Body of pancreas (tissue), 4 donors: Measurements from ENCODE around the gene ARAP1. TPM values are rescaled to one million over a fixed set of nuclear protein-coding genes. Genes with fewer than 3 reads are reported as not detected.

Experiments used
- ATAC-seq: fragments of 150-250 bp; one replicate; pipeline ENCODE4 v1.9.1; 2016
- DNase-seq, 4 donors: peaks; one replicate each; pipeline ENCODE4 v3.0.0-alpha.2; 2019
- H3K27ac ChIP-seq, 4 donors: fragments of 200-600 bp; sonication (generic); 1 replicate in 3 of 4; 2 replicates in 1 of 4; pipeline versions ENCODE4 v1.5.1 to v1.6.1; 2016 to 2019; ENCODE audit warnings: mild to moderate bottlenecking in 1 of 4, mixed read lengths in 1 of 4, moderate library complexity in 1 of 4
- H3K27me3 ChIP-seq, 2 donors: fragments of 200-600 bp; sonication (generic); one replicate each; pipeline ENCODE4 v1.6.0; 2016; ENCODE audit warnings: mild to moderate bottlenecking in 1 of 2
- H3K36me3 ChIP-seq, 2 donors: fragments of 200-600 bp; sonication (generic); replicated peaks in 1 of 2; 2 replicates each; pipeline ENCODE4 v1.5.1; 2016; ENCODE audit warnings: low read depth in 2 of 2; ENCODE audit not compliant: insufficient read depth in 1 of 2
- H3K4me1 ChIP-seq: fragments of 200-600 bp; sonication (generic); one replicate; pipeline ENCODE4 v1.6.0; 2016
- H3K4me3 ChIP-seq, 2 donors: fragments of 200-600 bp; sonication (generic); 1 replicate in 1 of 2; 2 replicates in 1 of 2; pipeline ENCODE4 v1.5.1; 2016 to 2019
- H3K9me3 ChIP-seq, 3 donors: fragments of 200-600 bp; sonication (generic); 1 replicate in 2 of 3; 2 replicates in 1 of 3; pipeline ENCODE4 v1.5.1; 2016
- CTCF ChIP-seq, 7 experiments: fragments of 450-650 bp in 4 of 7; fragments of 200-600 bp in 3 of 7; sonication (generic) in 3 of 7; IDR thresholded peaks; one replicate each; pipeline ENCODE4 v1.5.1; 2016 to 2019; ENCODE audit warnings: antibody characterized with exemption in 7 of 7
- POLR2A ChIP-seq, 3 donors: fragments of 450-650 bp; IDR thresholded peaks; one replicate each; pipeline ENCODE4 v1.6.1; 2016; ENCODE audit warnings: antibody characterized with exemption in 3 of 3, mild to moderate bottlenecking in 2 of 3
- WGBS, 2 donors: methylation state at CpG; one replicate each; pipeline ENCODE4 v1.1.5; 2017; 5-methylcytosine and 5-hydroxymethylcytosine counted together
- intact Hi-C: fragments of 100-400 bp; cut with DNase I; formaldehyde crosslinking; loops from one replicate; pipeline ENCODE4 v1.15.1; 2023
- total RNA-seq, 2 donors: library from RNA; depleted of rRNA; stranded (reverse); fragments of >200 nt; gene quantifications; one replicate each; pipeline ENCODE4 v1.1.0, GENCODE V29; 2016

The ARAP1 gene
- total RNA-seq, 2 donors from 2014 or later: 63.3 to 208 TPM

GRCh38 chr11:72672597-72673238 lies 79.5 kb downstream of the ARAP1 start:
- TF ChIP-seq POLR2A (IDR thresholded peaks at IDR 0.05): no peak
- no peak for TF ChIP-seq CTCF (IDR thresholded peaks at IDR 0.05)
- peaks cover 0 to 4% (median 0%) of the 10 kb centered on the region in 3 donors for H3K9me3 ChIP-seq
- intact Hi-C loops: no loop called here
- H3K36me3 ChIP-seq: no peaks in the 10 kb centered on the region
- no peak for DNase-seq
- no peak for ATAC-seq
- H3K27ac ChIP-seq: no peak overlapping the region
- 72 to 75% methylated on average over 4 of the region's 4 CpGs for WGBS, 2 donors
- H3K4me1 ChIP-seq: peaks cover 7% of the 10 kb centered on the region
- H3K4me3 ChIP-seq: no peak overlapping the region
- peaks cover 4 to 11% of the 10 kb centered on the region in 2 donors for H3K27me3 ChIP-seq

- no peaks in the 10 kb centered on the region for H3K36me3 ChIP-seq
- intact Hi-C loops: no loop called here
- H3K27me3 ChIP-seq: no peaks in the 10 kb centered on the region
- ATAC-seq (no peak), DNase-seq (no peak)
- H3K4me3 ChIP-seq: no peak overlapping the region
- WGBS, 2 donors: 55 to 68% methylated on average over 5 to 8 of the region's 8 CpGs
- H3K9me3 ChIP-seq: peaks cover 0 to 9% (median 0%) of the 10 kb centered on the region in 3 donors
- no peak overlapping the region for H3K27ac ChIP-seq
- no peak for TF ChIP-seq POLR2A (IDR thresholded peaks at IDR 0.05)
- no peak for TF ChIP-seq CTCF (IDR thresholded peaks at IDR 0.05)
- no peaks in the 10 kb centered on the region for H3K4me1 ChIP-seq
These were observed 80.8 kb downstream of the ARAP1 start for GRCh38 chr11:72671152-72672099.

- Histone ChIP-seq H3K27me3 (no peaks in the 10 kb centered on the region), H3K4me1 (no peaks in the 10 kb centered on the region), H3K36me3 (no peaks in the 10 kb centered on the region), H3K27ac (no peak overlapping the region), H3K9me3 (peaks cover 0 to 9% (median 0%) of the 10 kb centered on the region in 3 donors), H3K4me3 (no peak overlapping the region)
- intact Hi-C loops: no loop called here
- no peak for DNase-seq
- ATAC-seq: no peak
- WGBS, 2 donors: 47 to 50% methylated on average over 4 of the region's 4 CpGs
- no peak for TF ChIP-seq POLR2A (IDR thresholded peaks at IDR 0.05)
- TF ChIP-seq CTCF (IDR thresholded peaks at IDR 0.05): no peak
These were observed 82.2 kb downstream of the ARAP1 start for GRCh38 chr11:72670041-72670440.

- intact Hi-C loops: no loop called here
- no peaks in the 10 kb centered on the region for H3K4me1 ChIP-seq
- DNase-seq (no peak), ATAC-seq (no peak)
- WGBS, 2 donors: 67 to 72% methylated on average over 3 to 8 of the region's 8 CpGs
- H3K27me3 ChIP-seq: no peaks in the 10 kb centered on the region
- no peak overlapping the region for H3K27ac ChIP-seq
- H3K9me3 ChIP-seq: peaks cover 0 to 9% (median 0%) of the 10 kb centered on the region in 3 donors
- TF ChIP-seq POLR2A (IDR thresholded peaks at IDR 0.05) (no peak), CTCF (IDR thresholded peaks at IDR 0.05) (no peak)
- H3K36me3 ChIP-seq: no peaks in the 10 kb centered on the region
- no peak overlapping the region for H3K4me3 ChIP-seq
These were observed 82.7 kb downstream of the ARAP1 start for GRCh38 chr11:72669527-72669926.
